Fibroblast of skin of scalp (primary cell): ENCODE results near the gene CNKSR2.
A peak's percentile ranks its signal among the peaks of the same experiment; 100 is the strongest.

Experiments used
- DNase-seq: peaks from one replicate; pipeline ENCODE4 v3.0.0-alpha.2; 2013

The CNKSR2 gene

GRCh38 chrX:21678048-21678612, 303.9 kb downstream of the CNKSR2 start:
- DNase-seq: peak; percentile 16

- peak; percentile 72 for DNase-seq
Measured at GRCh38 chrX:21683941-21684340, 309.7 kb downstream of the CNKSR2 start.

- no peak for DNase-seq
Measured at GRCh38 chrX:21691512-21692018, 317.3 kb downstream of the CNKSR2 start.

- DNase-seq: no peak
Measured at GRCh38 chrX:21698272-21698671, 324.1 kb downstream of the CNKSR2 start.

- peak; percentile 60 for DNase-seq
Measured at GRCh38 chrX:21699136-21699535, 324.9 kb downstream of the CNKSR2 start.

GRCh38 chrX:21700275-21700674, 326.1 kb downstream of the CNKSR2 start:
- no peak for DNase-seq

- DNase-seq: no peak
Measured at GRCh38 chrX:21700967-21701366, 326.7 kb downstream of the CNKSR2 start.

- DNase-seq: no peak
Measured at GRCh38 chrX:21702725-21703124, 328.5 kb downstream of the CNKSR2 start.
